ENCODE data around the gene MASP2. TPM values are rescaled to one million over a fixed set of nuclear protein-coding genes. Genes with fewer than 3 reads are reported as not detected.

The MASP2 gene
- total RNA-seq, 2 donors from 2014 or later: not detected

- no peak for TF ChIP-seq POLR2A (IDR thresholded peaks at IDR 0.05)
- TF ChIP-seq POLR2AphosphoS5 (IDR thresholded peaks at IDR 0.05): no peak
- TF ChIP-seq CTCF (IDR thresholded peaks at IDR 0.05): no peak
- intact Hi-C loops (cut with DNase I): no loop called here
- H3K27me3 ChIP-seq (replicated peaks; ENCODE audit: insufficient read depth): no peaks in the 10 kb centered on the region
Observed at GRCh38 chr1:11044849-11045427, 2.1 kb downstream of the MASP2 start.

GRCh38 chr1:11044086-11044848, 2.8 kb downstream of the MASP2 start:
- TF ChIP-seq CTCF (IDR thresholded peaks at IDR 0.05) (no peak), POLR2A (IDR thresholded peaks at IDR 0.05) (no peak), POLR2AphosphoS5 (IDR thresholded peaks at IDR 0.05) (no peak)
- Histone ChIP-seq H3K36me3 (no peaks in the 10 kb centered on the region), H3K4me1 (replicated peaks) (no peaks in the 10 kb centered on the region), H3K27me3 (replicated peaks; ENCODE audit: insufficient read depth) (no peaks in the 10 kb centered on the region), H3K4me3 (no peak overlapping the region), H3K9me3 (no peaks in the 10 kb centered on the region), H3K27ac (no peak overlapping the region)
- intact Hi-C loops (cut with DNase I): no loop called here
- 77% methylated on average over 12 of the region's 16 CpGs for WGBS
- no peak for DNase-seq (ENCODE audit: low spot score)

More at GRCh38 chr1:11044849-11045427, 2.1 kb downstream of the MASP2 start:
- H3K9me3 ChIP-seq: no peaks in the 10 kb centered on the region
- H3K36me3 ChIP-seq: no peaks in the 10 kb centered on the region
- WGBS: 87% methylated on average over 16 of the region's 16 CpGs
- no peak for DNase-seq (ENCODE audit: low spot score)
- H3K4me3 ChIP-seq: no peak overlapping the region
- H3K27ac ChIP-seq: no peak overlapping the region
- no peaks in the 10 kb centered on the region for H3K4me1 ChIP-seq (replicated peaks)

- no peak overlapping the region for H3K4me3 ChIP-seq
- no peak overlapping the region for H3K27ac ChIP-seq
- no peak for DNase-seq (ENCODE audit: low spot score)
- intact Hi-C loops (cut with DNase I): no loop called here
- no peaks in the 10 kb centered on the region for H3K36me3 ChIP-seq
- TF ChIP-seq CTCF (IDR thresholded peaks at IDR 0.05): no peak
- no peak for TF ChIP-seq POLR2A (IDR thresholded peaks at IDR 0.05)
- WGBS: 79% methylated on average over 19 of the region's 19 CpGs
- H3K9me3 ChIP-seq: no peaks in the 10 kb centered on the region
- no peaks in the 10 kb centered on the region for H3K4me1 ChIP-seq (replicated peaks)
- no peaks in the 10 kb centered on the region for H3K27me3 ChIP-seq (replicated peaks; ENCODE audit: insufficient read depth)
Observed at GRCh38 chr1:11042995-11043874, 3.8 kb downstream of the MASP2 start.

GRCh38 chr1:11042065-11042464, 5.0 kb downstream of the MASP2 start:
- DNase-seq (ENCODE audit: low spot score): no peak
- H3K36me3 ChIP-seq: no peaks in the 10 kb centered on the region
- H3K4me3 ChIP-seq: no peak overlapping the region
- intact Hi-C loops (cut with DNase I): no loop called here
- TF ChIP-seq CTCF (IDR thresholded peaks at IDR 0.05): no peak
- TF ChIP-seq POLR2AphosphoS5 (IDR thresholded peaks at IDR 0.05): no peak
- no peak for TF ChIP-seq POLR2A (IDR thresholded peaks at IDR 0.05)
- no peak overlapping the region for H3K27ac ChIP-seq
- no peaks in the 10 kb centered on the region for H3K4me1 ChIP-seq (replicated peaks)
- H3K9me3 ChIP-seq: no peaks in the 10 kb centered on the region
- no peaks in the 10 kb centered on the region for H3K27me3 ChIP-seq (replicated peaks; ENCODE audit: insufficient read depth)
- WGBS: 82% methylated on average over 3 of the region's 3 CpGs
